LNCAP (cell line): ENCODE results near the gene TPH2.

Experiments
- CTCF ChIP-seq: fragments of 450-650 bp; IDR thresholded peaks from 2 replicates; pipeline ENCODE4 v1.5.1; 2017; ENCODE audit warnings: mild to moderate bottlenecking

TPH2 gene

DNA sequence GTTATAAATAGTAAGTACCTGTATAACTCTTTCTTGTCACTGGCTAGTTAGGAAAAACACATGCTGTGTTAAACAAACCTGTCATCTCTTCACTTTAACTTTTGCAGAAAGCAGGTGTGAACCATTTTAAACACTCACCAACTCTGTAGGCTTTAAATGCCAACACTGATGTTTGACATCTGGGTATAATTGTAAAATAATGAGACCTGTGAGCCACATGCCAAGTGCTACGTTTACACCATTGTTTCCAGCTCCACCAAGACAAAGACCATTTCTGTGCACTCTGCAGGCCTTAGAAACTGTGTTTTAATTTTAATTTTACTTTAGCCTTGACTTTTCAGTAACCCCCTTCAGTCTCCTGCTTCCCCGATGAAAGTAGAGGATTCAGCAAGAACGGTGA lies 11.0 kb downstream of the TPH2 start:
- no peak for TF ChIP-seq CTCF

GRCh38 chr12:71950404-71950803 lies 11.8 kb downstream of the TPH2 start:
- no peak for TF ChIP-seq CTCF

- TF ChIP-seq CTCF = no peak
These were observed 12.2 kb downstream of the TPH2 start for GRCh38 chr12:71950819-71951218.

GRCh38 chr12:71954083-71954778 lies 15.6 kb downstream of the TPH2 start:
- no peak for TF ChIP-seq CTCF

GRCh38 chr12:71954861-71955260 lies 16.2 kb downstream of the TPH2 start:
- no peak for TF ChIP-seq CTCF

DNA sequence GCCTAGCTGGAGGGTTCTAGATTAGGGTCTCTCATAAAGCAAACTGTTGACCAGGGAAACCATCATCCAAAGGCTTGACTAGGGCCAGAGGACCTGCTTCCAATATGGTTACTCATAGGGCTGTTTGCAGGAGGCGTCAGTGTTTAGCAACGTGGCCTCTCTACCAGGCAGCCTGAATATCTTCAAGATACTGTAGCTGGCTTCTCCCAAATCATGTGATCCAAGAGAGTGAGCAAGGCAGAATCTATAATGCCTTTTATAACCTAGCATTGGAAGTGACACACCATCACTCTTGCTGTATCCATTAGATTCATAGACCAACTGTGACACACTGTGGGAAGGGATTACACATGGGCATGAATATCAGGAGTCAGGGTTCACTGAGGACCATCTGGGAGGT lies 17.3 kb downstream of the TPH2 start:
- no peak for TF ChIP-seq CTCF

DNA sequence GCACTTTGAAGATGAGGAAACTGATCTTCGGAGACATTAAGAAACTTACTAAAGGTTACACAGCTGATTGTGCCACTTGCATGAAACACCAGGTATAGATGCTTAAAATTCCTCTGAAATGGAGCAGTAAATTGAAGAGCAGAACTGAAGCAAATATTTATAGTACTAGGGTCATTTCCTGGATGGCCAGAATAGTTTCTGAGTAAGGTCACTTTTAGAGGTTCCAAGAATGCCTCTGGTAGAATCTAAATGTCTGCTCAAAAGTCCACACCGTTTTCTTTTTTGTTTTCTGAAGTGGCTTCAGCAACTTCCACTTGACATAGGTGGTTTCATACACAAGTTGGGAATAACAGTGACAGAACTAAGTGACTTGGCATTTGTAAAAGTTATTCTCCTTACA lies 19.4 kb downstream of the TPH2 start:
- no peak for TF ChIP-seq CTCF

DNA sequence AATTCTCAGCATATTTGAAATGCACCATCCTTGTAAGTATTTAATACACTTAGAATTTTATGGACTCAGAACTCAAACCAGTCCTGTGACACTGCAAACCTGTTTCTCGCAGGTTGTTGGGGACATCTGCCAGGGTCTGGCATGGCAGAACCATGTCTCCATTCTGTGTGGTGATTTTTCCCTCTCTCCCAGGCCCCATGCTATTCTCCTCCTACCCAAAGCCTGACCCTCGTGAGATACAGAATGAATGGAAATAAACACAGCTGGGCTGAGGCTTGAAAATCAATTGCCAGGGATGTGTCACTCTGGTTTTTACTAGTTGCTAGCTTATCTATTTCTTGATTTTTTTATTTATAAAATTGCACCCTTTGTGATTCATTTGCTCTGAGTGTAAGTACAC lies 19.8 kb downstream of the TPH2 start:
- no peak for TF ChIP-seq CTCF
